ENCODE measurements around the gene REL. TPM values are rescaled to one million over a fixed set of nuclear protein-coding genes. Genes with fewer than 3 reads are reported as not detected.

The REL gene
- total RNA-seq, 4 donors from 2014 or later, result 15.0 to 32.1 (median 16.9) TPM

DNA sequence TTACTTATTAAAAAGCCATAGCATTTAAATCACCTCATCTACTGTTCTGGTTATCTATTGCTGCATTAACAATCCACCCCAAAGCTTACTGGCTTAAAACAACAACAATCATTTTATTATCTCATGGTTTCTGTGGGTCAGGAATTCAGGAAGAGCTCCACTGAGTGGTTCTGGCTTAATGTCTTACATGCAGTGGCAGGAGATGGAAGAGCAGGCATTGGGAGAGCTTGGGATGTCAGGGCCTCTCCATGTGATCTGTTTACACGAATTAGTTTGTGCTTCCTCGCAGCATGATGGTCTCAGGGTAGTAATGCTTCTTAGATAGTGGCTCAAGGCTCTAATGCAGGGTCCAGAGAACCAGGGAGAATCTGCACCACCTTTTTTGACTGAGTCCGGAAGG lies 14.4 kb upstream of the REL start:
- no peak for TF ChIP-seq POLR2A (IDR thresholded peaks at IDR 0.05)
- TF ChIP-seq CTCF (IDR thresholded peaks at IDR 0.05), result no peak
- Histone ChIP-seq H3K4me1 (no peaks in the 10 kb centered on the region), H3K27ac (no peak overlapping the region), H3K4me3 (replicated peaks in 1 of 3) (no peak overlapping the region), H3K9me3 (no peaks in the 10 kb centered on the region), H3K36me3 (no peaks in the 10 kb centered on the region), H3K27me3 (no peaks in the 10 kb centered on the region)
- WGBS, 2 donors, result 81 to 83% methylated on average over 3 of the region's 3 CpGs
- DNase-seq, result no peak
- intact Hi-C loops (cut with DNase I), result no loop called here

- H3K27ac ChIP-seq, result no peak overlapping the region
- H3K27me3 ChIP-seq, result no peaks in the 10 kb centered on the region
- 63 to 71% methylated on average over 5 of the region's 5 CpGs for WGBS, 2 donors
- no peaks in the 10 kb centered on the region for H3K9me3 ChIP-seq
- H3K4me1 ChIP-seq, result no peaks in the 10 kb centered on the region
- no peaks in the 10 kb centered on the region for H3K36me3 ChIP-seq
- H3K4me3 ChIP-seq (replicated peaks in 1 of 3), result no peak overlapping the region
- TF ChIP-seq CTCF (IDR thresholded peaks at IDR 0.05), result no peak
- TF ChIP-seq POLR2A (IDR thresholded peaks at IDR 0.05), result no peak
- DNase-seq, result no peak
- intact Hi-C loops (cut with DNase I), result no loop called here
These were observed 13.5 kb upstream of the REL start for GRCh38 chr2:60867848-60868247.

- no peak overlapping the region for H3K4me3 ChIP-seq (replicated peaks in 1 of 3)
- intact Hi-C loops (cut with DNase I), result no loop called here
- 86 to 91% methylated on average over 5 to 6 of the region's 6 CpGs for WGBS, 2 donors
These were observed 12.6 kb upstream of the REL start for GRCh38 chr2:60868589-60869273.

GRCh38 chr2:60872510-60872928 lies 8.9 kb upstream of the REL start:
- no peak overlapping the region for H3K4me3 ChIP-seq (replicated peaks in 1 of 3)
- 72% methylated on average over 3 of the region's 3 CpGs for WGBS, 2 donors
- no peaks in the 10 kb centered on the region for H3K27me3 ChIP-seq
- H3K36me3 ChIP-seq, result no peaks in the 10 kb centered on the region
- intact Hi-C loops (cut with DNase I), result no loop called here
- no peak for TF ChIP-seq POLR2A (IDR thresholded peaks at IDR 0.05)
- no peak for TF ChIP-seq CTCF (IDR thresholded peaks at IDR 0.05)
- no peaks in the 10 kb centered on the region for H3K4me1 ChIP-seq
- DNase-seq, result no peak
- H3K9me3 ChIP-seq, result no peaks in the 10 kb centered on the region
- no peak overlapping the region for H3K27ac ChIP-seq

More at GRCh38 chr2:60868589-60869273, 12.6 kb upstream of the REL start:
- TF ChIP-seq CTCF (IDR thresholded peaks at IDR 0.05) (no peak), POLR2A (IDR thresholded peaks at IDR 0.05) (no peak)
- no peaks in the 10 kb centered on the region for H3K27me3 ChIP-seq
- no peaks in the 10 kb centered on the region for H3K9me3 ChIP-seq
- no peaks in the 10 kb centered on the region for H3K36me3 ChIP-seq
- H3K27ac ChIP-seq, result no peak overlapping the region
- no peak for DNase-seq
- H3K4me1 ChIP-seq, result no peaks in the 10 kb centered on the region

DNA sequence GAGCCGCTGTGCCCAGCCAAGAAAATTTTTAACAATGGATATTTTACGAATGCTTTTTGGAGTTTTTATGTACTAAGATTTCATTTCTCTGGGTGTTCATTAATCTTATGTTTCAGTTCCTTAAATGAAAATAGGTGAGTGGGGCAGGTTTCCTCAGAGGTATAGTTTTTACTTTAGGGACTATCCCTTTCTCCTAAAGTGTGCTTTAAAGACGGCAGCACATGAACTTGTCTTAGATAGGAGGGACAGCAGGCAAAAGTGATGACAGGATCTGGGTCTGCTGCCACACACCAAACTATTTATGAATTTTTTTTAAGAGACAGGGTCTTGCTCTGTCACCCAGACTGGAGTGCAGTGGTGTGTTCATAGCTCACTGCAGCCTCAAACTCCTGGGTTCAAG lies 8.0 kb upstream of the REL start:
- DNase-seq, result no peak
- Histone ChIP-seq H3K4me1 (no peaks in the 10 kb centered on the region), H3K9me3 (no peaks in the 10 kb centered on the region), H3K4me3 (replicated peaks in 1 of 3) (no peak overlapping the region), H3K27me3 (no peaks in the 10 kb centered on the region), H3K36me3 (no peaks in the 10 kb centered on the region), H3K27ac (no peak overlapping the region)
- no peak for TF ChIP-seq CTCF (IDR thresholded peaks at IDR 0.05)
- TF ChIP-seq POLR2A (IDR thresholded peaks at IDR 0.05), result no peak
- WGBS, 2 donors, result 86 to 89% methylated on average over 3 of the region's 3 CpGs
- intact Hi-C loops (cut with DNase I), result no loop called here
